HepG2 (cell line): Measurements from ENCODE around the gene PTGIS. TPM values are rescaled to one million over a fixed set of nuclear protein-coding genes. Genes with fewer than 3 reads are reported as not detected.
A peak's percentile ranks its signal among the peaks of the same experiment; 100 is the strongest.

Experiments
- HDAC6 ChIP-seq: fragments of 200-600 bp; sonication (generic); IDR thresholded peaks from 2 replicates; pipeline ENCODE4 v1.7.0; 2017; ENCODE audit warnings: mild to moderate bottlenecking, antibody characterized with exemption, low read length, low read depth
- SPEN ChIP-seq: sonication (generic); formaldehyde crosslinking; IDR thresholded peaks from 2 replicates; pipeline ENCODE4 v1.5.1; 2020; ENCODE audit warnings: low read depth, mild to moderate bottlenecking, missing genetic modification reagents
- ZNF883 ChIP-seq: sonication (generic); formaldehyde crosslinking; IDR thresholded peaks from 2 replicates; pipeline ENCODE4 v1.5.1; 2020; ENCODE audit warnings: mild to moderate bottlenecking, missing genetic modification reagents; ENCODE audit errors: not compliant biosample characterization
- polyA plus RNA-seq, 8 experiments: library from polyadenylated mRNA; depleted of rRNA in 3 of 8; stranded (reverse) in 7 of 8; unstranded in 1 of 8; fragments of >200 nt; fragmentation: Illumina TruSeq in 4 of 8; extraction: Trizol in 4 of 8; gene quantifications; 2 replicates each; pipeline versions ENCODE4 v1.2.1 to v1.2.3, GENCODE V29; 2011 to 2016; ENCODE audit warnings: low read depth in 4 of 8, missing spikeins in 1 of 8, mixed read lengths in 1 of 8; ENCODE audit not compliant: insufficient read depth in 1 of 8
- total RNA-seq, 5 experiments: library from RNA; depleted of rRNA; stranded (reverse); fragments of >200 nt; fragmentation: Illumina TruSeq; extraction: Trizol; gene quantifications; 2 replicates each; pipeline ENCODE4 v1.2.3, GENCODE V29; 2016; ENCODE audit warnings: low read depth in 1 of 5
- TF ChIP-seq, protein P1 (sequence below): sonication (generic); formaldehyde crosslinking; IDR thresholded peaks from 2 replicates; pipeline ENCODE4 v1.4.0; 2020; ENCODE audit warnings: missing genetic modification reagents, borderline replicate concordance
- TF ChIP-seq, protein P2 (sequence below): IDR thresholded peaks from 2 replicates; pipeline ENCODE4 v1.6.1; 2016; ENCODE audit warnings: control low read depth
- TF ChIP-seq, protein P3 (sequence below): sonication (generic); formaldehyde crosslinking; IDR thresholded peaks from 2 replicates; pipeline ENCODE4 v1.4.0; 2020; ENCODE audit warnings: missing genetic modification reagents, mild to moderate bottlenecking, borderline replicate concordance
- TF ChIP-seq, protein P4 (sequence below), 2 experiments: IDR thresholded peaks; 2 replicates each; pipeline ENCODE4 v1.6.1; 2011 to 2012; ENCODE audit warnings: low read length in 2 of 2, borderline replicate concordance in 1 of 2, low read depth in 1 of 2, mild to moderate bottlenecking in 1 of 2, moderate library complexity in 1 of 2
- TF ChIP-seq, protein P5 (sequence below): sonication (generic); formaldehyde crosslinking; IDR thresholded peaks from 2 replicates; pipeline ENCODE4 v1.4.0; 2020; ENCODE audit warnings: mild to moderate bottlenecking, missing genetic modification reagents

PTGIS gene
- total and polyA plus RNA-seq, 2 of the 13 experiments (the other 11 are each of a cell fraction or from before 2014, with no cell fraction given) = not detected

DNA sequence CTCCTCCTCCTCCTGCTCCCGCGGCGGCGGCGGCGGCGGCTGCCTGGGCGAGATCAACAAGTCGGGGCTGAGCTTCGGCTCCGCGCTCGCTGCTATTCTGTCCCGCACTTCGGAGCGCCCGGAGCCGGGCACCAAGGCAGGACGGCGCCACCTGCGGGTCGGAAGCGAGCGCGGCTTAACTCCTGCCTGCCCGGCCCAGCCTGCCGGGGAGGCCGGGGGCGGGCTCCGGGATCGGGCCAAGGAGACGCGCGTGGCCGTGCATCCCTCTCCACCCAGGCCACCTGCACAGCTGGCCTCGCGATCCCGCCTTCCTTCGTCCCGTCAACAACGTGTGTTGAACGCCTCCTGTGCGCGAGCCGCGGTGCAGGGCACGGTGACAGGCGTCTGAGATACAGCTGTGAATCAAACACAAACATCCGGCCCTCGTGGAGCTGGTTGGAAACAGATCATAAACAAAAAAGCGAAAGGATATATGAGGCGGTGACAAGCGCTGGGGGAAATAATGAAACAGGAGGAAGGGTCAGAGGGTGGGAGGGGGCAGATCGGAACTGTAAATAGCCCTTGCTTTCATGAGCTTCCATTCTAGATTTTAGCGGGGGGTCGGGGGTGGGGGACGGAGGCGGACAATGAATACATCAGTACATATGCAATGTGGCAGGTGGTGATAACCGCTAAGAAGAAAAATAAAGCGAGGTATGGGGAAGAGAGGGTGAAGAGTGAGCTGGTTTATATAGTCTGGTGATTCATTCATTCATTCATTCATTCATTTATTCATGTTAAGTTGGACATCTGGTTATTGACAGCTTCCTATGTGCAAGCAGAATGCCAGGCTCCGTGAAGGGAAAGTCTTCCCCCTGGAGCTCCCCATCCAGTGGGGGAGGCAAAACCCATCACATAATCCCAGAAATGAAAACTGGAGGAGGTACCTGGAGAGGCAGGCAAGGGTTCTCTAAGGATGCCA, 83.5 kb downstream of the PTGIS start (continued):
- TF ChIP-seq, protein P1, sequence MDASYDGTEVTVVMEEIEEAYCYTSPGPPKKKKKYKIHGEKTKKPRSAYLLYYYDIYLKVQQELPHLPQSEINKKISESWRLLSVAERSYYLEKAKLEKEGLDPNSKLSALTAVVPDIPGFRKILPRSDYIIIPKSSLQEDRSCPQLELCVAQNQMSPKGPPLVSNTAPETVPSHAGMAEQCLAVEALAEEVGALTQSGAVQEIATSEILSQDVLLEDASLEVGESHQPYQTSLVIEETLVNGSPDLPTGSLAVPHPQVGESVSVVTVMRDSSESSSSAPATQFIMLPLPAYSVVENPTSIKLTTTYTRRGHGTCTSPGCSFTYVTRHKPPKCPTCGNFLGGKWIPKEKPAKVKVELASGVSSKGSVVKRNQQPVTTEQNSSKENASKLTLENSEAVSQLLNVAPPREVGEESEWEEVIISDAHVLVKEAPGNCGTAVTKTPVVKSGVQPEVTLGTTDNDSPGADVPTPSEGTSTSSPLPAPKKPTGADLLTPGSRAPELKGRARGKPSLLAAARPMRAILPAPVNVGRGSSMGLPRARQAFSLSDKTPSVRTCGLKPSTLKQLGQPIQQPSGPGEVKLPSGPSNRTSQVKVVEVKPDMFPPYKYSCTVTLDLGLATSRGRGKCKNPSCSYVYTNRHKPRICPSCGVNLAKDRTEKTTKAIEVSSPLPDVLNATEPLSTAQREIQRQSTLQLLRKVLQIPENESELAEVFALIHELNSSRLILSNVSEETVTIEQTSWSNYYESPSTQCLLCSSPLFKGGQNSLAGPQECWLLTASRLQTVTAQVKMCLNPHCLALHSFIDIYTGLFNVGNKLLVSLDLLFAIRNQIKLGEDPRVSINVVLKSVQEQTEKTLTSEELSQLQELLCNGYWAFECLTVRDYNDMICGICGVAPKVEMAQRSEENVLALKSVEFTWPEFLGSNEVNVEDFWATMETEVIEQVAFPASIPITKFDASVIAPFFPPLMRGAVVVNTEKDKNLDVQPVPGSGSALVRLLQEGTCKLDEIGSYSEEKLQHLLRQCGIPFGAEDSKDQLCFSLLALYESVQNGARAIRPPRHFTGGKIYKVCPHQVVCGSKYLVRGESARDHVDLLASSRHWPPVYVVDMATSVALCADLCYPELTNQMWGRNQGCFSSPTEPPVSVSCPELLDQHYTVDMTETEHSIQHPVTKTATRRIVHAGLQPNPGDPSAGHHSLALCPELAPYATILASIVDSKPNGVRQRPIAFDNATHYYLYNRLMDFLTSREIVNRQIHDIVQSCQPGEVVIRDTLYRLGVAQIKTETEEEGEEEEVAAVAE = no peak
- TF ChIP-seq, protein P2, sequence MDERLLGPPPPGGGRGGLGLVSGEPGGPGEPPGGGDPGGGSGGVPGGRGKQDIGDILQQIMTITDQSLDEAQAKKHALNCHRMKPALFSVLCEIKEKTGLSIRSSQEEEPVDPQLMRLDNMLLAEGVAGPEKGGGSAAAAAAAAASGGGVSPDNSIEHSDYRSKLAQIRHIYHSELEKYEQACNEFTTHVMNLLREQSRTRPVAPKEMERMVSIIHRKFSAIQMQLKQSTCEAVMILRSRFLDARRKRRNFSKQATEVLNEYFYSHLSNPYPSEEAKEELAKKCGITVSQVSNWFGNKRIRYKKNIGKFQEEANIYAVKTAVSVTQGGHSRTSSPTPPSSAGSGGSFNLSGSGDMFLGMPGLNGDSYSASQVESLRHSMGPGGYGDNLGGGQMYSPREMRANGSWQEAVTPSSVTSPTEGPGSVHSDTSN = no peak
- TF ChIP-seq, protein P3, sequence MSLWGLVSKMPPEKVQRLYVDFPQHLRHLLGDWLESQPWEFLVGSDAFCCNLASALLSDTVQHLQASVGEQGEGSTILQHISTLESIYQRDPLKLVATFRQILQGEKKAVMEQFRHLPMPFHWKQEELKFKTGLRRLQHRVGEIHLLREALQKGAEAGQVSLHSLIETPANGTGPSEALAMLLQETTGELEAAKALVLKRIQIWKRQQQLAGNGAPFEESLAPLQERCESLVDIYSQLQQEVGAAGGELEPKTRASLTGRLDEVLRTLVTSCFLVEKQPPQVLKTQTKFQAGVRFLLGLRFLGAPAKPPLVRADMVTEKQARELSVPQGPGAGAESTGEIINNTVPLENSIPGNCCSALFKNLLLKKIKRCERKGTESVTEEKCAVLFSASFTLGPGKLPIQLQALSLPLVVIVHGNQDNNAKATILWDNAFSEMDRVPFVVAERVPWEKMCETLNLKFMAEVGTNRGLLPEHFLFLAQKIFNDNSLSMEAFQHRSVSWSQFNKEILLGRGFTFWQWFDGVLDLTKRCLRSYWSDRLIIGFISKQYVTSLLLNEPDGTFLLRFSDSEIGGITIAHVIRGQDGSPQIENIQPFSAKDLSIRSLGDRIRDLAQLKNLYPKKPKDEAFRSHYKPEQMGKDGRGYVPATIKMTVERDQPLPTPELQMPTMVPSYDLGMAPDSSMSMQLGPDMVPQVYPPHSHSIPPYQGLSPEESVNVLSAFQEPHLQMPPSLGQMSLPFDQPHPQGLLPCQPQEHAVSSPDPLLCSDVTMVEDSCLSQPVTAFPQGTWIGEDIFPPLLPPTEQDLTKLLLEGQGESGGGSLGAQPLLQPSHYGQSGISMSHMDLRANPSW (CRISPR knock-in tag) = no peak
- peak; percentile 53; the same call in 1 of the 2 replicates for TF ChIP-seq SPEN
- no peak for TF ChIP-seq HDAC6
- TF ChIP-seq ZNF883 (CRISPR knock-in tag) = peak; percentile 73
- TF ChIP-seq, protein P4, sequence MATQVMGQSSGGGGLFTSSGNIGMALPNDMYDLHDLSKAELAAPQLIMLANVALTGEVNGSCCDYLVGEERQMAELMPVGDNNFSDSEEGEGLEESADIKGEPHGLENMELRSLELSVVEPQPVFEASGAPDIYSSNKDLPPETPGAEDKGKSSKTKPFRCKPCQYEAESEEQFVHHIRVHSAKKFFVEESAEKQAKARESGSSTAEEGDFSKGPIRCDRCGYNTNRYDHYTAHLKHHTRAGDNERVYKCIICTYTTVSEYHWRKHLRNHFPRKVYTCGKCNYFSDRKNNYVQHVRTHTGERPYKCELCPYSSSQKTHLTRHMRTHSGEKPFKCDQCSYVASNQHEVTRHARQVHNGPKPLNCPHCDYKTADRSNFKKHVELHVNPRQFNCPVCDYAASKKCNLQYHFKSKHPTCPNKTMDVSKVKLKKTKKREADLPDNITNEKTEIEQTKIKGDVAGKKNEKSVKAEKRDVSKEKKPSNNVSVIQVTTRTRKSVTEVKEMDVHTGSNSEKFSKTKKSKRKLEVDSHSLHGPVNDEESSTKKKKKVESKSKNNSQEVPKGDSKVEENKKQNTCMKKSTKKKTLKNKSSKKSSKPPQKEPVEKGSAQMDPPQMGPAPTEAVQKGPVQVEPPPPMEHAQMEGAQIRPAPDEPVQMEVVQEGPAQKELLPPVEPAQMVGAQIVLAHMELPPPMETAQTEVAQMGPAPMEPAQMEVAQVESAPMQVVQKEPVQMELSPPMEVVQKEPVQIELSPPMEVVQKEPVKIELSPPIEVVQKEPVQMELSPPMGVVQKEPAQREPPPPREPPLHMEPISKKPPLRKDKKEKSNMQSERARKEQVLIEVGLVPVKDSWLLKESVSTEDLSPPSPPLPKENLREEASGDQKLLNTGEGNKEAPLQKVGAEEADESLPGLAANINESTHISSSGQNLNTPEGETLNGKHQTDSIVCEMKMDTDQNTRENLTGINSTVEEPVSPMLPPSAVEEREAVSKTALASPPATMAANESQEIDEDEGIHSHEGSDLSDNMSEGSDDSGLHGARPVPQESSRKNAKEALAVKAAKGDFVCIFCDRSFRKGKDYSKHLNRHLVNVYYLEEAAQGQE (IDR thresholded peaks at IDR 0.05; ENCODE audit: borderline replicate concordance in 1 of 2, low read depth in 1 of 2, low read length in 2 of 2) = peak; percentile 45 to 85
- TF ChIP-seq, protein P5, sequence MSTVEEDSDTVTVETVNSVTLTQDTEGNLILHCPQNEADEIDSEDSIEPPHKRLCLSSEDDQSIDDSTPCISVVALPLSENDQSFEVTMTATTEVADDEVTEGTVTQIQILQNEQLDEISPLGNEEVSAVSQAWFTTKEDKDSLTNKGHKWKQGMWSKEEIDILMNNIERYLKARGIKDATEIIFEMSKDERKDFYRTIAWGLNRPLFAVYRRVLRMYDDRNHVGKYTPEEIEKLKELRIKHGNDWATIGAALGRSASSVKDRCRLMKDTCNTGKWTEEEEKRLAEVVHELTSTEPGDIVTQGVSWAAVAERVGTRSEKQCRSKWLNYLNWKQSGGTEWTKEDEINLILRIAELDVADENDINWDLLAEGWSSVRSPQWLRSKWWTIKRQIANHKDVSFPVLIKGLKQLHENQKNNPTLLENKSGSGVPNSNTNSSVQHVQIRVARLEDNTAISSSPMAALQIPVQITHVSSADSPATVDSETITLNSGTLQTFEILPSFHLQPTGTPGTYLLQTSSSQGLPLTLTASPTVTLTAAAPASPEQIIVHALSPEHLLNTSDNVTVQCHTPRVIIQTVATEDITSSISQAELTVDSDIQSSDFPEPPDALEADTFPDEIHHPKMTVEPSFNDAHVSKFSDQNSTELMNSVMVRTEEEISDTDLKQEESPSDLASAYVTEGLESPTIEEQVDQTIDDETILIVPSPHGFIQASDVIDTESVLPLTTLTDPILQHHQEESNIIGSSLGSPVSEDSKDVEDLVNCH = no peak
